HepG2 (cell line): ENCODE data around the gene TOPBP1. TPM values are rescaled to one million over a fixed set of nuclear protein-coding genes. Genes with fewer than 3 reads are reported as not detected.

ENCODE experiments used
- ATF7-NPFF ChIP-seq: sonication (generic); formaldehyde crosslinking; IDR thresholded peaks from 2 replicates; pipeline ENCODE4 v1.8.1; 2023; ENCODE audit warnings: mild to moderate bottlenecking, low read depth, missing genetic modification reagents, moderate library complexity
- BORCS8-MEF2B ChIP-seq: sonication (generic); formaldehyde crosslinking; IDR thresholded peaks from 2 replicates; pipeline ENCODE4 v1.8.0; 2022; ENCODE audit warnings: mild to moderate bottlenecking, missing genetic modification reagents
- DBP ChIP-seq: sonication (generic); formaldehyde crosslinking; IDR thresholded peaks from 2 replicates; pipeline ENCODE4 v1.4.0; 2020; ENCODE audit warnings: missing genetic modification reagents; ENCODE audit errors: not compliant biosample characterization
- GABPA ChIP-seq, 2 experiments: IDR thresholded peaks; 2 replicates each; pipeline ENCODE4 v1.6.1; 2011 to 2016; ENCODE audit warnings: low read depth in 2 of 2, low read length in 1 of 2, missing biosample characterization in 1 of 2, missing genetic modification characterization in 1 of 2
- GABPB1 ChIP-seq: IDR thresholded peaks from 2 replicates; pipeline ENCODE4 v1.6.1; 2016; ENCODE audit warnings: mild to moderate bottlenecking, missing genetic modification reagents, moderate library complexity, missing compliant biosample characterization
- KDM2A ChIP-seq: sonication (generic); formaldehyde crosslinking; IDR thresholded peaks from 2 replicates; pipeline ENCODE4 v1.4.0; 2020; ENCODE audit warnings: low read depth, missing genetic modification reagents, borderline replicate concordance
- MAX ChIP-seq: IDR thresholded peaks from 2 replicates; pipeline ENCODE4 v1.6.1; 2012; ENCODE audit warnings: inconsistent platforms
- MNT ChIP-seq: fragments of 450-650 bp; IDR thresholded peaks from 2 replicates; pipeline ENCODE4 v1.6.1; 2016
- PBX2 ChIP-seq: IDR thresholded peaks from 2 replicates; pipeline ENCODE4 v1.6.1; 2016; ENCODE audit warnings: control low read depth
- PITX1 ChIP-seq: sonication (generic); formaldehyde crosslinking; IDR thresholded peaks from 2 replicates; pipeline ENCODE4 v1.5.1; 2020; ENCODE audit warnings: mild to moderate bottlenecking, missing genetic modification reagents
- SKI ChIP-seq: fragments of 450-650 bp; IDR thresholded peaks from one replicate; pipeline ENCODE4 v1.6.1; 2018; ENCODE audit warnings: mild to moderate bottlenecking; ENCODE audit not compliant: partially characterized antibody
- ZBTB26 ChIP-seq: IDR thresholded peaks from 2 replicates; pipeline ENCODE4 v1.6.1; 2016; ENCODE audit warnings: missing compliant biosample characterization, missing genetic modification reagents, borderline replicate concordance
- ZNF282 ChIP-seq: fragments of 450-650 bp; IDR thresholded peaks from 2 replicates; pipeline ENCODE4 v1.6.1; 2018; ENCODE audit not compliant: partially characterized antibody
- ZNF296 ChIP-seq: sonication (generic); formaldehyde crosslinking; conservative IDR thresholded peaks from 2 replicates; pipeline ENCODE4 v1.5.0; 2020; ENCODE audit warnings: mild to moderate bottlenecking, missing genetic modification reagents
- ZNF33B ChIP-seq: sonication (generic); formaldehyde crosslinking; IDR thresholded peaks from 2 replicates; pipeline ENCODE4 v1.5.1; 2020; ENCODE audit warnings: mild to moderate bottlenecking, missing genetic modification reagents
- ZNF362 ChIP-seq: sonication (generic); formaldehyde crosslinking; IDR thresholded peaks from 2 replicates; pipeline ENCODE4 v1.4.0; 2020; ENCODE audit warnings: missing genetic modification reagents, mild to moderate bottlenecking, borderline replicate concordance
- polyA plus RNA-seq, 8 experiments: library from polyadenylated mRNA; depleted of rRNA in 3 of 8; stranded (reverse) in 7 of 8; unstranded in 1 of 8; fragments of >200 nt; fragmentation: Illumina TruSeq in 4 of 8; extraction: Trizol in 4 of 8; gene quantifications; 2 replicates each; pipeline versions ENCODE4 v1.2.1 to v1.2.3, GENCODE V29; 2011 to 2016; ENCODE audit warnings: low read depth in 4 of 8, missing spikeins in 1 of 8, mixed read lengths in 1 of 8; ENCODE audit not compliant: insufficient read depth in 1 of 8
- total RNA-seq, 5 experiments: library from RNA; depleted of rRNA; stranded (reverse); fragments of >200 nt; fragmentation: Illumina TruSeq; extraction: Trizol; gene quantifications; 2 replicates each; pipeline ENCODE4 v1.2.3, GENCODE V29; 2016; ENCODE audit warnings: low read depth in 1 of 5
- TF ChIP-seq, protein P1 (sequence below): sonication (generic); formaldehyde crosslinking; IDR thresholded peaks from 2 replicates; pipeline ENCODE4 v1.4.0; 2020; ENCODE audit warnings: missing genetic modification reagents

The TOPBP1 gene
- total and polyA plus RNA-seq, 2 of the 13 experiments (the other 11 are each of a cell fraction or from before 2014, with no cell fraction given), result 24.3 to 42.9 TPM

GRCh38 chr3:133675631-133676335 is 14.0 kb upstream of the TOPBP1 start (continued):
- TF ChIP-seq ZBTB26 (CRISPR knock-in tag), result no peak
- peak; percentile 87 for TF ChIP-seq PITX1 (CRISPR knock-in tag)
- TF ChIP-seq ZNF362 (CRISPR knock-in tag), result peak; percentile 59; the same call in 1 of the 2 replicates
- no peak for TF ChIP-seq DBP
- TF ChIP-seq MAX, result no peak; the same call in 1 of the 2 replicates
- no peak for TF ChIP-seq BORCS8-MEF2B
- TF ChIP-seq ZNF33B (CRISPR knock-in tag), result no peak
- no peak for TF ChIP-seq ATF7-NPFF (CRISPR knock-in tag)
- TF ChIP-seq PBX2 (CRISPR knock-in tag), result peak; percentile 31; the same call in 1 of the 2 replicates
- TF ChIP-seq MNT, result no peak
- no peak for TF ChIP-seq ZNF282
- no peak for TF ChIP-seq GABPB1 (CRISPR knock-in tag)
- TF ChIP-seq KDM2A (CRISPR knock-in tag), result no peak
- TF ChIP-seq ZNF296 (CRISPR knock-in tag), result no peak
- TF ChIP-seq SKI, result peak; percentile 86
- no peak for TF ChIP-seq GABPA (IDR thresholded peaks at IDR 0.05; ENCODE audit: low read depth, low read length)
- TF ChIP-seq GABPA (CRISPR knock-in tag; IDR thresholded peaks at IDR 0.05; ENCODE audit: low read depth), result no peak
- TF ChIP-seq, protein P1, sequence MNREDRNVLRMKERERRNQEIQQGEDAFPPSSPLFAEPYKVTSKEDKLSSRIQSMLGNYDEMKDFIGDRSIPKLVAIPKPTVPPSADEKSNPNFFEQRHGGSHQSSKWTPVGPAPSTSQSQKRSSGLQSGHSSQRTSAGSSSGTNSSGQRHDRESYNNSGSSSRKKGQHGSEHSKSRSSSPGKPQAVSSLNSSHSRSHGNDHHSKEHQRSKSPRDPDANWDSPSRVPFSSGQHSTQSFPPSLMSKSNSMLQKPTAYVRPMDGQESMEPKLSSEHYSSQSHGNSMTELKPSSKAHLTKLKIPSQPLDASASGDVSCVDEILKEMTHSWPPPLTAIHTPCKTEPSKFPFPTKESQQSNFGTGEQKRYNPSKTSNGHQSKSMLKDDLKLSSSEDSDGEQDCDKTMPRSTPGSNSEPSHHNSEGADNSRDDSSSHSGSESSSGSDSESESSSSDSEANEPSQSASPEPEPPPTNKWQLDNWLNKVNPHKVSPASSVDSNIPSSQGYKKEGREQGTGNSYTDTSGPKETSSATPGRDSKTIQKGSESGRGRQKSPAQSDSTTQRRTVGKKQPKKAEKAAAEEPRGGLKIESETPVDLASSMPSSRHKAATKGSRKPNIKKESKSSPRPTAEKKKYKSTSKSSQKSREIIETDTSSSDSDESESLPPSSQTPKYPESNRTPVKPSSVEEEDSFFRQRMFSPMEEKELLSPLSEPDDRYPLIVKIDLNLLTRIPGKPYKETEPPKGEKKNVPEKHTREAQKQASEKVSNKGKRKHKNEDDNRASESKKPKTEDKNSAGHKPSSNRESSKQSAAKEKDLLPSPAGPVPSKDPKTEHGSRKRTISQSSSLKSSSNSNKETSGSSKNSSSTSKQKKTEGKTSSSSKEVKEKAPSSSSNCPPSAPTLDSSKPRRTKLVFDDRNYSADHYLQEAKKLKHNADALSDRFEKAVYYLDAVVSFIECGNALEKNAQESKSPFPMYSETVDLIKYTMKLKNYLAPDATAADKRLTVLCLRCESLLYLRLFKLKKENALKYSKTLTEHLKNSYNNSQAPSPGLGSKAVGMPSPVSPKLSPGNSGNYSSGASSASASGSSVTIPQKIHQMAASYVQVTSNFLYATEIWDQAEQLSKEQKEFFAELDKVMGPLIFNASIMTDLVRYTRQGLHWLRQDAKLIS (CRISPR knock-in tag), result no peak
